ENCODE results near the gene FN3KRP.

GRCh38 chr17:82723169-82723807 is 6.8 kb downstream of the FN3KRP start:
- no peak for TF ChIP-seq CTCF (IDR thresholded peaks at IDR 0.05)
- no peak for TF ChIP-seq POLR2A (IDR thresholded peaks at IDR 0.05)

All from gastroesophageal sphincter (tissue), 3 donors.